NCI-H2171 treated with DMSO at 0.1 percent for 48 hours (cell line): ENCODE results near the gene GLYATL1.

ENCODE experiments used
- DNase-seq: peaks from one replicate; lab custom pipeline; 2025; lab: John Stamatoyannopoulos, UW

The GLYATL1 gene, protein sequence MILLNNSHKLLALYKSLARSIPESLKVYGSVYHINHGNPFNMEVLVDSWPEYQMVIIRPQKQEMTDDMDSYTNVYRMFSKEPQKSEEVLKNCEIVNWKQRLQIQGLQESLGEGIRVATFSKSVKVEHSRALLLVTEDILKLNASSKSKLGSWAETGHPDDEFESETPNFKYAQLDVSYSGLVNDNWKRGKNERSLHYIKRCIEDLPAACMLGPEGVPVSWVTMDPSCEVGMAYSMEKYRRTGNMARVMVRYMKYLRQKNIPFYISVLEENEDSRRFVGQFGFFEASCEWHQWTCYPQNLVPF

GRCh38 chr11:58939277-58939676 is at the start of gene GLYATL1:
Gene GLYATL1 (plus strand): TSS chr11:58939488. CDS start chr11:58947088, 7,600 bp downstream.
- no peak for DNase-seq

- no peak for DNase-seq
Measured at GRCh38 chr11:58893899-58894298, 45.4 kb upstream of the GLYATL1 start.

GRCh38 chr11:58898106-58898505 is 41.2 kb upstream of the GLYATL1 start:
- DNase-seq: no peak

DNA sequence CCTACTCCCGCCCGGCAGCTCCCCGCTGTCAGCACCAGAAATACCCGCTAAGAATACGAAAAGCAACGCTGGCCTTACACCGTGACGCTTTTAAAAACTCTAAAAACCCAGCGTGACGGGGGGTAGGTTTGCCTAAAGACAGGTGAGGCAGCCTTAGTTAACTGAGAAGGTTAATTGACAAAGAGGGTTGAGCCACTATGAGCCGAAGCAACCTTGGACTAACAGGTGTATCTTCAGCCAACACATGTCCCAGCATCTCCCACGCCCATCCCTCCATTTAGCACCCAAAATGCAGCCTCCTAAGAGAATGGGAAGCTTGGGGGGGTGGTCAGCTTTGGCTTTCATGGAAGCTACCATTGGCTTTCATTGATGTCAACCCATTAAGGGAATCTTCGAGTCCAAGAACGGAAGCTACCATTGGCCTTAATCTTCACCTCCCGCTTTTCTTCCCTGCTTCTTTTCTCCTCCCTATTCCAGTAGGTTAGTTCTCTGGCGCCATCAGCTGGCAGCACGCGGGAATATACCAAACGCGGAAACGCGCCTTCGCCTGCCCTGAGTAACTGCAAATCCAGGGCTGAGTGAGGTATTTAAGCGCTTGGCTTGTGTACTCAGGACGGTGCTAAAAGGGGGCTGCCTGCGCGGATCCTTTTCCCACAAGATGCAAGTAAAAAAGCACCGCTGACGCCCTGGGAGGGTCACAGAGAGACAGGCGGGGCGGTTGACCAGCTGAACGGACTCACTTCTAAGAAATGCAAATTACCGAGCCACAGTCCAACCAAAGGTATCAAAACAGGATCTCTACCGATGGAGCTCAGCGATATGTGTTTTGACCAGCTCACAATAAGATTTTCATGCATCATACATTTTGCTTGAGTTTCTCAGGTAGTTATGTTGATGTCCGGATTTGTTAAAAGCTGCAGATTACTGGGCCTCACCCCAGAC is 38.5 kb upstream of the GLYATL1 start:
- no peak for DNase-seq

DNA sequence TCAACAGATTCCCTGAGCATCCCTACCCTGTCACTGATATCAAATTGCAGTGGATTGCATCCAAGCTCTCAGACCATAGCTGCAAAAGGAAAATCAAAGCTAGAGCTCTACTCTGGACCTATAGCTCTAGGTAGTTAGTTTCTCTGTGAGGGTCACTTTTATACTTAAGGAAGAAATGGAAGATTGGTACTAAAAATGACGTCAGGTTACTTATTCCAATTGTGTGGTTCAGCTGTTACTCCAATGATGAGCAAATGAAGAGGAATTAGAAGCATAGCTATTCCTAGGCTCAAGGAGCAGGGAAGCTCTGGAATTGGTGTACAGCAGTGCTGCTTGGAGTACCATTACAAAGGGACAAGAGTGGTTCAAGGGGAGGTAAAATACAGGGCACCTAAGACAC is 36.4 kb upstream of the GLYATL1 start:
- no peak for DNase-seq

DNA sequence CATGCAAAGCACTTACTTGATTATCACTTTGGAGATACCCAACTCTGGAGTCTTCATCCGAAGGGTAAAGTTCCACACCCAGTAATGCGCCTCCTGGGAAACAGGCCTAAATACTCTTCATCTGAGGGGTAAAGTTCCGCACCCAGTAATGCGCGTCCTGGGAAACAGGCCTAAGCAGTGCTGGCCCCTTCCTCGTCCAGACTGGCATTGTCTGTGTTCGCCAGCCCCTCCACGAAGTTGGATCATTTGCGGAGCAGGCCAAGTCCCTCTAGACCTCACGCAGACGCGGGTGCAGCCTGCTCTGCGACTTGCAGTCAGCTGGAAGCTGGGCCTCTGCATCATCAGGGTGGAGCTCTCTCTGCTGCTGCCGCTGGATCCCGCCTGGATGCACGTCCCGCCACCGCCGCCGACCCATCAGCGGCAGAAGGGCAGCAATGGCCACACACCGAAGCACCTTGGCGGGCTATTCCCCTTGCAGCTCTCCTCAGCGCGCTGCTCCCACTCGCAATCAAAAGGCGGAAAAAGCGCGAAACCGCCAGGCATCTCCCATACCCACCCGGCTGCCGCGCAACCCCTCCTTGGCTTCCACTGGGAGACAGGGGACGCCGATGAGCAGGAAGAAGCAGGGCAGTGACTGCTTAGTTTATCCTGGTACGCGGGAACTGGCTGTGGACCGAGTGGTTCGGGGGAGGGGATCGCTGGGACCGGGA is 34.1 kb upstream of the GLYATL1 start:
- DNase-seq: no peak

DNA sequence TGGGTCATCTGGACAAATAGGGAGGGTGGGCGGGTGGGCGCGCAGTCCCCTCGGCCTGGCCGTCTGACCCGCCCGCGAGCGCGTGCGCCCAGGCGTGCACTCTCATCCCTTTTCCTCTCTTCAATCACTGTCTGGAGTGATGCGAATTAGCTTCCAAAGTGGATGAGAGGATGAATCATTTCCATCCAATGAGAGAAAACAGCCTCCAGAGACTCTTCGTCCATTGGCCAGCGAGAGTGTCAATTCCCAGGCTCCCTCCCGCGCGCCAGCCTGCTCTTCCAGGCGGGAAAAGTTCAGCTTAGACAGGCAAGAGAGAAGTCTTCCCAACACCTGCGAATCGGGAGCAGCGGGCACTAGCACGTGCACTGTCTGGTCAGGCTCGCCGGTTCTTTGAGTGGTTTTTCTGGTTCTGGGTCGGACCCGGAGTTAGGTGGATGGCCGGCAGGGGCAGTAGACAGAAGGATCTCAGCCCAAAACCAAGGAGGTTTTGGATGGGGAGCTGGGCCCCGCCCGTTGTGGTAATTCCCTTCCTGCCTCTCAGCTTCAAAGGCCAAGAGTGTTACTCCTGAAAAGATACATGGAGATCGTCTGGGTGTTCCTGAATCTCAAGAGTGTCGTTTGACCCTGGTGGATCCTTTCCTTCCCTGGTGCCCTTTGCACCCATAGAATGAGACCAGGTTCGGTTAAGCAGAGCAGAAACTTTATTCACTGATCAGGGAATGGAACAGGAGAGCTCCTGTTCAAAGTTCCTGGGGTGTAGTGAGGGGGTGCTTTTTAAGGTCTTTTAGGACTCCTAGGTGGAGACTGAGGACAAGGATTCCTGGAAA is 33.4 kb upstream of the GLYATL1 start:
- DNase-seq: no peak

DNA sequence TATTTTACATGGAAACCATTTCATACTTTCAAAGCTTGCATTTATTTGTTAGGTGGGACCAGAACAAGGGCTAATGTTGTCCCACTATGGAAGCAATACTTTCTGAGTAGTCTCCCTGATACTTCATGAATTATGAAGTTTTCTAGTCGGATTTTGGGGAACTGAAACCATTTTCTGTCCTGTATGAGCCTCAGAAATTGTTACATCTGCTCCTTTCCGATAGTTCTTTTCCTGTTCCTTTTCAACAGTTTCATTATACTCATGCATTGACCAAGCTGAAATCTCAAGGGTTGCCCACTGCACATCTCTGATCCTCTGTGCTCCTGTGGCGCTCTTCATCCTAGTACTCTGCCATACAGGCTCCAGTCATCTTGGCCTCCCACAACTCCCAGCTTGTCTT is 31.5 kb upstream of the GLYATL1 start:
- DNase-seq: no peak

GRCh38 chr11:58912124-58912523 is 27.2 kb upstream of the GLYATL1 start:
- no peak for DNase-seq

GRCh38 chr11:58913685-58914084 is 25.6 kb upstream of the GLYATL1 start:
- DNase-seq: no peak

DNA sequence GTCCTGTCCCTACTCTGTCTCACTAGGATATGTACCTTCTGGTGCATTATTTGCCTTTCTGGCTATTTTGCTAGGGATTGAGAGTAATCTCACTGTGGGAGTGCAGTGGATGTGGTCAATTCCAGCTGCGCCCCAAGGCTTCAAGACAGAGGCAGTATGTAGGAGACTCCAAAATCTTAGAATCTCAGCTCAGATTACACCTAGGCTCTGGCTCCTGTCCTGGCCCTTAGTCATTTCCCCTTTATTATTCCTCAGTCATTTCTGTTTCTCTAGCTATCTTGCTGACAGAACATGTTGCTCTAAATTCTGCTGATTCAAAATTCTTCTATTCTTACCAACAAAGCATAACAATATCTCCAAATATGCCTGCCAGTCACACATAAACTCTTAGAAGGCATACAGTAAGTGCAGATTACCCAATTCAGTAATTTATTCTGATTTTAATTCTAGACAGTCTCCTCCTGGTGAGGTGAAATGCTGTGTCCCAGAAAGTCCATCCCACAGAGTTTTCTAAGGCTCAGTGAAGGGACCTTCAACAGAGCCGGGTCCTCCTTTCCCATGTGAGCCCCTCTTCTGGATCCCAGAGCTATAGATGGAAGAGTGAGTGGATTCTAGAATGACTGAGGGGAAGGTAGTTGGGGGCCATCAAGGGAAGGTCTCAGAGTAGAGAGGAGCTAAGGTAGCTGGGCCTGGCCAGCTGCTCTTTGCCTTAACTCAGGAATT is 24.3 kb upstream of the GLYATL1 start:
- DNase-seq: no peak

DNA sequence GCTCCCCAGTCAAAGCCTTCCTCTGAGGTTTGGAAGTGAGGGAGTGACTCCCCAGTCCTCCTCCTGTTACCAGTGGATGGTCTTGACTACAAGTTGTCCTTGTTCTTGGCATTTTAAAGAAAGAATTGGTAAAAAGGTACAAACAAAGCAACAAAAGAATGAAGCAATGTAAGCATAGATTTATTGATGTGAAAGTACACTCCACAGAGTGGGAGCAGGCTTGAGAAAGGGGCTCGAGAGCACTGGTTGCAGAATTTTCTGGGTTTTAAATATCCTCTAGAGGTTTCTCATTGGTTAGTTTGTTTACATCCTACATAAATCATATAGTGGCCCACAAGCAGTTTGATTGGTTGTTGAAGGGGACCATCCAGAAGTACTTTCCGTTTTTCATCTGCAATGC is 22.7 kb upstream of the GLYATL1 start:
- no peak for DNase-seq

DNA sequence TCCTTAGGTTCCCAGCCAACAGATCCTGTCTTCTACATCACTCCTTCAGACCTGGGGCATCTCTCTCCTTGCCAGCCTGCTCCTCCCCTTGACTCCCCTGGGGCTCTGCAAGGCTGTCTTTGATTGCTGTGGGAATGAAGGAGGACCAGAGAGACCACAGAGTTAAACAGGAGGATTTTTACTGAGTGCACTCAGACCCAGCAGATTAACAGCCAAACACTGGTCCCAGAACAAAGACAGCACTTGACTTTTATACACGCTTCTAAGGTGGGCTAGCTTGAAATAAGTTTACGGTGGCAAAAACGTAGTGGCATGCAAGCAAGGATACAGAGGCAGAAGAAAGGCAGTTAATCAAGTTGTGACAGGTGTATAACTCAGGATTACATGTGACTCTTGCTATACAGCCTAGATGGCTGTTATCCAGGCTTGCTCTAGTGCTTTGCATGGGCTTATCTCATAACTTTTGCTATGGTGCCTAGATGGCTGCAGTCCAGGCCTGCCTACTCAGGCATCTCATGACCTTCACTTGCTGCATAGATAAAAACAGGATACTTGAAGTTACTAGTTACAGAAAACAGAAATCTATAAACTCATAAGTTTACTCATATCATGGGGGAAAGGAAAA is 22.0 kb upstream of the GLYATL1 start:
- DNase-seq: no peak

DNA sequence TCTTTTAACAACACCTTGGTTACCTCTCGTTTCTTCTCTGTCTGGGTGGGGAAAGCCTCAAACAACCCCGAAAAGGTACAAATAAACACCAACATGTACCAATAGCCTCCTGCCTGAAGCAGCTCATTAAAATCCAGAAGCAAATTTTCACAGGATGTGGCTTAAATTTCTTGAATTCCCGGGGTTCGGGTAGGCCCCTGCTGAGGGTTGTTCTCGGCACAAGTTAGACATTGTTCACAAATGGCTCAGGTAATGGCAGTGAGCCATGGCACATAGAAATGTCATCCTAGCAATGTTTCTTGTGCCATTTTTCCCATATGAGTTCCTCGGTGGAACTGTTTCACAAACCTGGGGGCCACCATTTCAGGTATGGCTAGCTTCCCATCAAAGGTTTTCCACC is 19.7 kb upstream of the GLYATL1 start:
- DNase-seq: no peak

- DNase-seq: no peak
Measured at GRCh38 chr11:58919980-58920379, 19.3 kb upstream of the GLYATL1 start.

GRCh38 chr11:58921778-58922390 is 17.4 kb upstream of the GLYATL1 start:
- no peak for DNase-seq

DNA sequence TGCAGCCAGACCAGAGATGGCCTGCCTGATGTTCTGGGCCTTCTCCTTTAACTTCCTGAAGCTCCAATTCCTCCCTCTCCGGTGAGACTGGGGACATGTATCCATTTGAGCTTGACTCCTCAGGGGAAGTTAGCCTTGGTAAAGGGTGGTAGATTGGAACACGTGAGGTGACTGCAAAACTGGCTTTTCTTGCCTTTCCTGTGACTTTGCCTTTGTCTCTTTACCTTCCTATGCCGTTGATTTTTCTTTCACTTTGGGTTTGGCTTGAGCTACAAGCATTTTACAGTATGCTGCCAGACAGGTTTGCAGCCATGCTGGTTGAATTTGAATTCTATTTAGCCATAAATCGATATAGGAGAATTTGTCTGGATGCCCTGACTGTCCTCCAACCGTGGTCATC is 16.8 kb upstream of the GLYATL1 start:
- DNase-seq: no peak

- no peak for DNase-seq
Measured at GRCh38 chr11:58923300-58923788, 15.9 kb upstream of the GLYATL1 start.

- DNase-seq: no peak
Measured at GRCh38 chr11:58924230-58924629, 15.1 kb upstream of the GLYATL1 start.

GRCh38 chr11:58926251-58926650 is 13.0 kb upstream of the GLYATL1 start:
- DNase-seq: no peak
